KMS-11 (cell line): ENCODE data around the gene DNM3.

ENCODE experiments used
- H2AFZ ChIP-seq: fragments of 200-600 bp; sonication (generic); 2 replicates; pipeline ENCODE4 v1.6.1; 2016; ENCODE audit warnings: antibody characterized with exemption, mixed run types, low read depth
- H3K27ac ChIP-seq: fragments of 200-600 bp; sonication (generic); 2 replicates; pipeline ENCODE4 v1.6.1; 2016; ENCODE audit warnings: mild to moderate bottlenecking, mixed run types
- H3K27me3 ChIP-seq: fragments of 200-600 bp; sonication (generic); 2 replicates; pipeline ENCODE4 v1.6.1; 2017; ENCODE audit warnings: mild to moderate bottlenecking, low read depth, mixed run types, moderate library complexity; ENCODE audit not compliant: insufficient read depth
- H3K36me3 ChIP-seq: fragments of 200-600 bp; sonication (generic); 2 replicates; pipeline ENCODE4 v1.6.1; 2017; ENCODE audit warnings: mild to moderate bottlenecking, mixed run types; ENCODE audit not compliant: insufficient read depth
- H3K4me1 ChIP-seq: fragments of 200-600 bp; sonication (generic); 2 replicates; pipeline ENCODE4 v1.6.1; 2016; ENCODE audit warnings: mild to moderate bottlenecking, low read depth, mixed run types; ENCODE audit not compliant: poor library complexity, severe bottlenecking
- H3K4me2 ChIP-seq: fragments of 200-600 bp; sonication (generic); 2 replicates; pipeline ENCODE4 v1.7.0; 2016; ENCODE audit warnings: mild to moderate bottlenecking, mixed run types
- H3K4me3 ChIP-seq: fragments of 200-600 bp; sonication (generic); IDR thresholded peaks from 2 replicates; pipeline ENCODE4 v1.6.1; 2017; ENCODE audit warnings: low read depth, low read length, mixed read lengths; ENCODE audit not compliant: insufficient read depth
- H3K79me2 ChIP-seq: fragments of 200-600 bp; sonication (generic); 2 replicates; pipeline ENCODE4 v1.6.1; 2016; ENCODE audit warnings: low read depth, mixed run types; ENCODE audit not compliant: insufficient read depth
- H3K9ac ChIP-seq: fragments of 200-600 bp; sonication (generic); 2 replicates; pipeline ENCODE4 v1.6.1; 2016; ENCODE audit warnings: mild to moderate bottlenecking, mixed run types
- H4K20me1 ChIP-seq: fragments of 200-600 bp; sonication (generic); 2 replicates; pipeline ENCODE4 v1.6.1; 2016; ENCODE audit warnings: mild to moderate bottlenecking, mixed run types; ENCODE audit not compliant: insufficient read depth
- CTCF ChIP-seq: fragments of 200-600 bp; sonication (generic); conservative IDR thresholded peaks from 2 replicates; pipeline ENCODE4 v1.6.1; 2017; ENCODE audit warnings: low read depth, mild to moderate bottlenecking, antibody characterized with exemption, low read length, moderate library complexity, mixed read lengths

Gene DNM3

GRCh38 chr1:172287208-172287607, 445.9 kb downstream of the DNM3 start:
- Histone ChIP-seq H3K4me3 (no peak overlapping the region), H3K79me2 (no peaks in the 10 kb centered on the region), H3K4me2 (no peak overlapping the region), H3K9ac (no peak overlapping the region), H3K36me3 (no peaks in the 10 kb centered on the region), H2AFZ (no peak overlapping the region), H3K4me1 (no peaks in the 10 kb centered on the region), H3K27me3 (no peaks in the 10 kb centered on the region), H3K27ac (no peak overlapping the region), H4K20me1 (no peaks in the 10 kb centered on the region)
- no peak for TF ChIP-seq CTCF

DNA sequence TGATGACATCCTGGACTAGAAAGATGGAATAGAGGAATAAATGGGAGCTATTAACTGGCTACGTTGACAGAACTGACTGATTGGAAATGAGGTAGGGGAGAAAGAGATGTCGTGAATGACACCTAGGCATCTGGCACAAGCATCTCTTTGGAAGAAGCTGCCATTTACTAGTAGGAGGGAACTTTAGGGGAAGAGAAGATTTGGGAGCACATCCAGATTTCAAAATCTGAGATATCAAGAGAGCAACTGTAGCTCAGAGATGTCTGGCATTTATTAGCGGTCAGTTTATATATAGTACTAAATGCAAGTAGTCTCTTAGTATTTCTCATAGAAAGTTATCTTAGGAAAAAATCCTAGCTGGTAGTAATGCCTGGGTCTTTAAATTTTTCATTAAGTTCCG, 447.3 kb downstream of the DNM3 start:
- H3K4me1 ChIP-seq = no peaks in the 10 kb centered on the region
- no peaks in the 10 kb centered on the region for H4K20me1 ChIP-seq
- TF ChIP-seq CTCF = no peak
- H3K4me3 ChIP-seq = no peak overlapping the region
- no peak overlapping the region for H3K4me2 ChIP-seq
- H3K36me3 ChIP-seq = no peaks in the 10 kb centered on the region
- no peak overlapping the region for H2AFZ ChIP-seq
- no peak overlapping the region for H3K9ac ChIP-seq
- no peaks in the 10 kb centered on the region for H3K79me2 ChIP-seq
- no peak overlapping the region for H3K27ac ChIP-seq
- no peaks in the 10 kb centered on the region for H3K27me3 ChIP-seq

DNA sequence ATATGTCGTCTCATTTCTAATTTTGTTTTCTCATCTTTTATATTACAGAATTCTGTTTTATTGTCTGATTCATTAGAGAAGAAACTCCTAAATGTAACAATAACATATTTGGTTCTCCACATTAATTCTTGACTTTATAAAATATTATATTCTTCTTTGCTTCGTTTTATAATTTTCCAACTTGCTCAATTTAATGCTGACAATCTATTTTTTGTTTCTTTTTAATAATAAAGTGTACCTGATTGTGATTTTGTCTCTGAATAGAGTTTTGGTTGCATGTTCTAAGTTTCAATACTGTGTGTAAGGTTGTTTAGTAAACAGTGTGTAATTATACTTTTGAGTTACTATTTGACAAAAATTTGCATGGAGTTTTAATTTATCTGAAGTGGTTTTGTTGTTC, 448.1 kb downstream of the DNM3 start:
- H3K4me2 ChIP-seq = no peak overlapping the region
- H3K36me3 ChIP-seq = no peaks in the 10 kb centered on the region
- H3K9ac ChIP-seq = no peak overlapping the region
- no peaks in the 10 kb centered on the region for H4K20me1 ChIP-seq
- no peaks in the 10 kb centered on the region for H3K27me3 ChIP-seq
- TF ChIP-seq CTCF = no peak
- no peaks in the 10 kb centered on the region for H3K4me1 ChIP-seq
- H3K27ac ChIP-seq = no peak overlapping the region
- H3K4me3 ChIP-seq = no peak overlapping the region
- no peak overlapping the region for H2AFZ ChIP-seq
- H3K79me2 ChIP-seq = no peaks in the 10 kb centered on the region

DNA sequence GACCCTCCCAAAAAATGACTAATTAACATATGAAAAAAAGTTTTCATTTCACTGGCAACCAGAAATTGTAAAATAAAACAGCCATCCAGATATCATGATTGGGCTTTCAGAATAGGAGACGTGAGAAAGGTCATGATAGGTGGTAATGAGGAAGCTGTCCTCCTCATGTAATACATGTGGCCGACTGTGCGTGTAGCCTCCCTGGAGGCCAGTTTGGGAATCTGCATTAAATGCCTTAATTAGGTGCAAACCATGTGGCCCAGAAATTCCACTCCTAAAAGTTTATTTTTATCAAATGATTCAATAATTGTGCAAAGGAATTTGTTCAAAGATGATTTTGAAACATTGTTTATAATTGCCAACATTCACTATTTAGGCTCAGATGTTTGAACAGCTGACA, 451.5 kb downstream of the DNM3 start:
- no peak overlapping the region for H3K4me2 ChIP-seq
- no peaks in the 10 kb centered on the region for H3K36me3 ChIP-seq
- H4K20me1 ChIP-seq = no peaks in the 10 kb centered on the region
- no peak for TF ChIP-seq CTCF
- H3K27me3 ChIP-seq = no peaks in the 10 kb centered on the region
- H3K9ac ChIP-seq = no peak overlapping the region
- no peaks in the 10 kb centered on the region for H3K4me1 ChIP-seq
- no peak overlapping the region for H3K27ac ChIP-seq
- no peak overlapping the region for H2AFZ ChIP-seq
- H3K4me3 ChIP-seq = no peak overlapping the region
- H3K79me2 ChIP-seq = no peaks in the 10 kb centered on the region

GRCh38 chr1:172293429-172293828, 452.1 kb downstream of the DNM3 start:
- Histone ChIP-seq H3K36me3 (no peaks in the 10 kb centered on the region), H3K4me3 (no peak overlapping the region), H4K20me1 (no peaks in the 10 kb centered on the region), H3K27ac (no peak overlapping the region), H3K4me2 (no peak overlapping the region), H3K9ac (no peak overlapping the region), H3K4me1 (no peaks in the 10 kb centered on the region), H3K27me3 (no peaks in the 10 kb centered on the region), H3K79me2 (no peaks in the 10 kb centered on the region), H2AFZ (no peak overlapping the region)
- no peak for TF ChIP-seq CTCF
